Measurements from ENCODE around the gene PLSCR3.
A peak's percentile ranks its signal among the peaks of the same experiment; 100 is the strongest.

Gene PLSCR3

GRCh38 chr17:7394452-7395191, at the start of gene PLSCR3:
PLSCR3 (minus strand) TSS chr17:7394525; CDS start chr17:7394110, 415 bp downstream.
- DNase-seq (ENCODE audit: low read depth in 2 of 2, low spot score in 1 of 2), result peak; percentile 51 to 66

- DNase-seq (ENCODE audit: low read depth in 2 of 2, low spot score in 1 of 2), result no peak
Observed at GRCh38 chr17:7443499-7444485, 49.5 kb upstream of the PLSCR3 start.

- no peak for DNase-seq (ENCODE audit: low read depth in 2 of 2, low spot score in 1 of 2)
Observed at GRCh38 chr17:7442142-7442541, 47.8 kb upstream of the PLSCR3 start.

- DNase-seq (ENCODE audit: low read depth in 2 of 2, low spot score in 1 of 2), result no peak
Observed at GRCh38 chr17:7441266-7441665, 46.9 kb upstream of the PLSCR3 start.

- no peak for DNase-seq (ENCODE audit: low read depth in 2 of 2, low spot score in 1 of 2)
Observed at GRCh38 chr17:7440834-7441195, 46.5 kb upstream of the PLSCR3 start.

- no peak for DNase-seq (ENCODE audit: low read depth in 2 of 2, low spot score in 1 of 2)
Observed at GRCh38 chr17:7440113-7440833, 45.9 kb upstream of the PLSCR3 start.

- no peak for DNase-seq (ENCODE audit: low read depth in 2 of 2, low spot score in 1 of 2)
Observed at GRCh38 chr17:7439462-7440112, 45.3 kb upstream of the PLSCR3 start, which contains the start of gene FGF11. FGF11 (plus strand) TSS chr17:7439512; CDS start chr17:7439621, 109 bp downstream.

GRCh38 chr17:7438656-7439460, 44.5 kb upstream of the PLSCR3 start:
- no peak for DNase-seq (ENCODE audit: low read depth in 2 of 2, low spot score in 1 of 2)

- DNase-seq (ENCODE audit: low read depth in 2 of 2, low spot score in 1 of 2), result peak in 1 of 2 donors; percentile 30
Observed at GRCh38 chr17:7437950-7438614, 43.8 kb upstream of the PLSCR3 start.

- no peak for DNase-seq (ENCODE audit: low read depth in 2 of 2, low spot score in 1 of 2)
Observed at GRCh38 chr17:7437369-7437863, 43.1 kb upstream of the PLSCR3 start.

GRCh38 chr17:7436556-7437368, 42.4 kb upstream of the PLSCR3 start:
- DNase-seq (ENCODE audit: low read depth in 2 of 2, low spot score in 1 of 2), result peak in 1 of 2 donors; percentile 55

GRCh38 chr17:7435676-7436555, 41.6 kb upstream of the PLSCR3 start:
- peak in 1 of 2 donors; percentile 29 for DNase-seq (ENCODE audit: low read depth in 2 of 2, low spot score in 1 of 2)

- no peak for DNase-seq (ENCODE audit: low read depth in 2 of 2, low spot score in 1 of 2)
Observed at GRCh38 chr17:7432296-7432695, 38.0 kb upstream of the PLSCR3 start.

GRCh38 chr17:7431231-7431630, 36.9 kb upstream of the PLSCR3 start:
- no peak for DNase-seq (ENCODE audit: low read depth in 2 of 2, low spot score in 1 of 2)

GRCh38 chr17:7429722-7430121, 35.4 kb upstream of the PLSCR3 start:
- no peak for DNase-seq (ENCODE audit: low read depth in 2 of 2, low spot score in 1 of 2)

GRCh38 chr17:7428557-7428956, 34.2 kb upstream of the PLSCR3 start, which contains the start of gene SPEM3:
SPEM3 (plus strand) TSS chr17:7428857; CDS start chr17:7428903, 46 bp downstream.
- DNase-seq (ENCODE audit: low read depth in 2 of 2, low spot score in 1 of 2), result no peak

GRCh38 chr17:7427549-7427948, 33.2 kb upstream of the PLSCR3 start:
- no peak for DNase-seq (ENCODE audit: low read depth in 2 of 2, low spot score in 1 of 2)
